Measurements from ENCODE around the gene RBBP6. TPM values are rescaled to one million over a fixed set of nuclear protein-coding genes. Genes with fewer than 3 reads are reported as not detected.

RBBP6 gene
- total and polyA plus RNA-seq, 2 experiments from 2014 or later = 40.2 to 88.9 TPM

- no peak overlapping the region for H3K4me2 ChIP-seq
- 0 out of 2 replicates have a peak, but pooled peaks cover 5% of the 10 kb centered on the region for H4K20me1 ChIP-seq (replicated peaks; ENCODE audit: insufficient read depth)
- no peaks in the 10 kb centered on the region for H3F3A ChIP-seq (replicated peaks; ENCODE audit: low read depth)
- peaks cover 47% of the 10 kb centered on the region for H3K9me3 Mint-ChIP-seq
- H3K27me3 Mint-ChIP-seq (ENCODE audit: insufficient read depth, low read depth, poor library complexity) = peaks cover 10% of the 10 kb centered on the region
- ATAC-seq = no peak
- DNase-seq (ENCODE audit: low spot score) = no peak
- no peaks in the 10 kb centered on the region for H3K4me1 Mint-ChIP-seq
- H3K27ac ChIP-seq (ENCODE audit: low read depth) = no peak overlapping the region
- no peak overlapping the region for H3K4me3 Mint-ChIP-seq
- H3K4me1 ChIP-seq (ENCODE audit: insufficient read depth) = no peaks in the 10 kb centered on the region
- peaks cover 47% of the 10 kb centered on the region for H3K36me3 ChIP-seq (ENCODE audit: insufficient read depth)
- H3K27ac Mint-ChIP-seq = no peak overlapping the region
- TF ChIP-seq EZH2 (IDR thresholded peaks at IDR 0.05; ENCODE audit: low read depth, unreplicated experiment) (no peak), POLR2AphosphoS5 (IDR thresholded peaks at IDR 0.05; ENCODE audit: low read depth) (no peak), ZNF462 (CRISPR knock-in tag; IDR thresholded peaks at IDR 0.05) (no peak), STAT1 (IDR thresholded peaks at IDR 0.05; ENCODE audit: unreplicated experiment) (no peak), EZH2phosphoT487 (IDR thresholded peaks at IDR 0.05; ENCODE audit: unreplicated experiment) (no peak), ZNF331 (CRISPR knock-in tag; IDR thresholded peaks at IDR 0.05; ENCODE audit: low read depth) (no peak)
- TF ChIP-seq, protein P1, sequence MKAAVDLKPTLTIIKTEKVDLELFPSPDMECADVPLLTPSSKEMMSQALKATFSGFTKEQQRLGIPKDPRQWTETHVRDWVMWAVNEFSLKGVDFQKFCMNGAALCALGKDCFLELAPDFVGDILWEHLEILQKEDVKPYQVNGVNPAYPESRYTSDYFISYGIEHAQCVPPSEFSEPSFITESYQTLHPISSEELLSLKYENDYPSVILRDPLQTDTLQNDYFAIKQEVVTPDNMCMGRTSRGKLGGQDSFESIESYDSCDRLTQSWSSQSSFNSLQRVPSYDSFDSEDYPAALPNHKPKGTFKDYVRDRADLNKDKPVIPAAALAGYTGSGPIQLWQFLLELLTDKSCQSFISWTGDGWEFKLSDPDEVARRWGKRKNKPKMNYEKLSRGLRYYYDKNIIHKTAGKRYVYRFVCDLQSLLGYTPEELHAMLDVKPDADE (IDR thresholded peaks at IDR 0.05) = no peak
- TF ChIP-seq, protein P2, sequence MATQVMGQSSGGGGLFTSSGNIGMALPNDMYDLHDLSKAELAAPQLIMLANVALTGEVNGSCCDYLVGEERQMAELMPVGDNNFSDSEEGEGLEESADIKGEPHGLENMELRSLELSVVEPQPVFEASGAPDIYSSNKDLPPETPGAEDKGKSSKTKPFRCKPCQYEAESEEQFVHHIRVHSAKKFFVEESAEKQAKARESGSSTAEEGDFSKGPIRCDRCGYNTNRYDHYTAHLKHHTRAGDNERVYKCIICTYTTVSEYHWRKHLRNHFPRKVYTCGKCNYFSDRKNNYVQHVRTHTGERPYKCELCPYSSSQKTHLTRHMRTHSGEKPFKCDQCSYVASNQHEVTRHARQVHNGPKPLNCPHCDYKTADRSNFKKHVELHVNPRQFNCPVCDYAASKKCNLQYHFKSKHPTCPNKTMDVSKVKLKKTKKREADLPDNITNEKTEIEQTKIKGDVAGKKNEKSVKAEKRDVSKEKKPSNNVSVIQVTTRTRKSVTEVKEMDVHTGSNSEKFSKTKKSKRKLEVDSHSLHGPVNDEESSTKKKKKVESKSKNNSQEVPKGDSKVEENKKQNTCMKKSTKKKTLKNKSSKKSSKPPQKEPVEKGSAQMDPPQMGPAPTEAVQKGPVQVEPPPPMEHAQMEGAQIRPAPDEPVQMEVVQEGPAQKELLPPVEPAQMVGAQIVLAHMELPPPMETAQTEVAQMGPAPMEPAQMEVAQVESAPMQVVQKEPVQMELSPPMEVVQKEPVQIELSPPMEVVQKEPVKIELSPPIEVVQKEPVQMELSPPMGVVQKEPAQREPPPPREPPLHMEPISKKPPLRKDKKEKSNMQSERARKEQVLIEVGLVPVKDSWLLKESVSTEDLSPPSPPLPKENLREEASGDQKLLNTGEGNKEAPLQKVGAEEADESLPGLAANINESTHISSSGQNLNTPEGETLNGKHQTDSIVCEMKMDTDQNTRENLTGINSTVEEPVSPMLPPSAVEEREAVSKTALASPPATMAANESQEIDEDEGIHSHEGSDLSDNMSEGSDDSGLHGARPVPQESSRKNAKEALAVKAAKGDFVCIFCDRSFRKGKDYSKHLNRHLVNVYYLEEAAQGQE (IDR thresholded peaks at IDR 0.05; ENCODE audit: unreplicated experiment) = no peak
- TF ChIP-seq, protein P3, sequence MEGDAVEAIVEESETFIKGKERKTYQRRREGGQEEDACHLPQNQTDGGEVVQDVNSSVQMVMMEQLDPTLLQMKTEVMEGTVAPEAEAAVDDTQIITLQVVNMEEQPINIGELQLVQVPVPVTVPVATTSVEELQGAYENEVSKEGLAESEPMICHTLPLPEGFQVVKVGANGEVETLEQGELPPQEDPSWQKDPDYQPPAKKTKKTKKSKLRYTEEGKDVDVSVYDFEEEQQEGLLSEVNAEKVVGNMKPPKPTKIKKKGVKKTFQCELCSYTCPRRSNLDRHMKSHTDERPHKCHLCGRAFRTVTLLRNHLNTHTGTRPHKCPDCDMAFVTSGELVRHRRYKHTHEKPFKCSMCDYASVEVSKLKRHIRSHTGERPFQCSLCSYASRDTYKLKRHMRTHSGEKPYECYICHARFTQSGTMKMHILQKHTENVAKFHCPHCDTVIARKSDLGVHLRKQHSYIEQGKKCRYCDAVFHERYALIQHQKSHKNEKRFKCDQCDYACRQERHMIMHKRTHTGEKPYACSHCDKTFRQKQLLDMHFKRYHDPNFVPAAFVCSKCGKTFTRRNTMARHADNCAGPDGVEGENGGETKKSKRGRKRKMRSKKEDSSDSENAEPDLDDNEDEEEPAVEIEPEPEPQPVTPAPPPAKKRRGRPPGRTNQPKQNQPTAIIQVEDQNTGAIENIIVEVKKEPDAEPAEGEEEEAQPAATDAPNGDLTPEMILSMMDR (conservative IDR thresholded peaks at IDR 0.05; ENCODE audit: low read depth in 2 of 2) = no peak
- no peaks in the 10 kb centered on the region for H3K27me3 ChIP-seq (ENCODE audit: insufficient read depth)
- no peaks in the 10 kb centered on the region for H3K9me2 ChIP-seq (ENCODE audit: insufficient read depth)
- H3K4me3 ChIP-seq = no peak overlapping the region
- peaks cover 68% of the 10 kb centered on the region for H3K36me3 Mint-ChIP-seq (ENCODE audit: low read depth)
- H2AFZ ChIP-seq = no peak overlapping the region
- H3K79me2 ChIP-seq (replicated peaks; ENCODE audit: insufficient read depth) = no peaks in the 10 kb centered on the region
Measured at GRCh38 chr16:24573141-24573540, 33.8 kb downstream of the RBBP6 start.

All from GM23338 (cell line).